Parathyroid adenoma (tissue), 2 donors: ENCODE measurements around the gene SPN.

Experiments used
- H2AFZ ChIP-seq: fragments of 300-600 bp; sonication (generic); one replicate; pipeline ENCODE4 v1.7.0; 2017; ENCODE audit warnings: antibody characterized with exemption, mild to moderate bottlenecking
- H3K27ac ChIP-seq: fragments of 300-600 bp; sonication (generic); one replicate; pipeline ENCODE4 v1.7.0; 2017
- H3K27me3 ChIP-seq: fragments of 300-600 bp; sonication (generic); one replicate; pipeline ENCODE4 v1.7.0; 2017; ENCODE audit warnings: low read length; ENCODE audit not compliant: control insufficient read depth, insufficient read depth
- H3K36me3 ChIP-seq: fragments of 300-600 bp; sonication (generic); one replicate; pipeline ENCODE4 v1.7.0; 2017; ENCODE audit warnings: low read length; ENCODE audit not compliant: control insufficient read depth, insufficient read depth
- H3K4me1 ChIP-seq: fragments of 300-600 bp; sonication (generic); one replicate; pipeline ENCODE4 v1.7.0; 2017; ENCODE audit warnings: control low read depth
- H3K4me2 ChIP-seq: fragments of 300-600 bp; sonication (generic); one replicate; pipeline ENCODE4 v1.7.0; 2017; ENCODE audit warnings: low read length
- H3K4me3 ChIP-seq: fragments of 300-600 bp; sonication (generic); one replicate; pipeline ENCODE4 v1.7.0; 2017; ENCODE audit warnings: low read depth, low read length
- H3K79me2 ChIP-seq: fragments of 300-600 bp; sonication (generic); one replicate; pipeline ENCODE4 v1.7.0; 2017; ENCODE audit warnings: control low read depth
- H3K9ac ChIP-seq: fragments of 300-600 bp; sonication (generic); one replicate; pipeline ENCODE4 v1.7.0; 2017; ENCODE audit warnings: mild to moderate bottlenecking
- H3K9me3 ChIP-seq: fragments of 300-600 bp; sonication (generic); one replicate; pipeline ENCODE4 v1.7.0; 2017; ENCODE audit warnings: low read length; ENCODE audit not compliant: control insufficient read depth
- TF ChIP-seq, protein P1 (sequence below): fragments of 300-600 bp; sonication (generic); IDR thresholded peaks from one replicate; pipeline ENCODE4 v1.7.0; 2017; ENCODE audit warnings: antibody characterized with exemption, mild to moderate bottlenecking
- donor health status: primary hyperparathyroidism.

Gene SPN

GRCh38 chr16:29717113-29717512 is 54.1 kb downstream of the SPN start:
- H3K9me3 ChIP-seq = no peaks in the 10 kb centered on the region
- TF ChIP-seq, protein P1, sequence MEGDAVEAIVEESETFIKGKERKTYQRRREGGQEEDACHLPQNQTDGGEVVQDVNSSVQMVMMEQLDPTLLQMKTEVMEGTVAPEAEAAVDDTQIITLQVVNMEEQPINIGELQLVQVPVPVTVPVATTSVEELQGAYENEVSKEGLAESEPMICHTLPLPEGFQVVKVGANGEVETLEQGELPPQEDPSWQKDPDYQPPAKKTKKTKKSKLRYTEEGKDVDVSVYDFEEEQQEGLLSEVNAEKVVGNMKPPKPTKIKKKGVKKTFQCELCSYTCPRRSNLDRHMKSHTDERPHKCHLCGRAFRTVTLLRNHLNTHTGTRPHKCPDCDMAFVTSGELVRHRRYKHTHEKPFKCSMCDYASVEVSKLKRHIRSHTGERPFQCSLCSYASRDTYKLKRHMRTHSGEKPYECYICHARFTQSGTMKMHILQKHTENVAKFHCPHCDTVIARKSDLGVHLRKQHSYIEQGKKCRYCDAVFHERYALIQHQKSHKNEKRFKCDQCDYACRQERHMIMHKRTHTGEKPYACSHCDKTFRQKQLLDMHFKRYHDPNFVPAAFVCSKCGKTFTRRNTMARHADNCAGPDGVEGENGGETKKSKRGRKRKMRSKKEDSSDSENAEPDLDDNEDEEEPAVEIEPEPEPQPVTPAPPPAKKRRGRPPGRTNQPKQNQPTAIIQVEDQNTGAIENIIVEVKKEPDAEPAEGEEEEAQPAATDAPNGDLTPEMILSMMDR = no peak

DNA sequence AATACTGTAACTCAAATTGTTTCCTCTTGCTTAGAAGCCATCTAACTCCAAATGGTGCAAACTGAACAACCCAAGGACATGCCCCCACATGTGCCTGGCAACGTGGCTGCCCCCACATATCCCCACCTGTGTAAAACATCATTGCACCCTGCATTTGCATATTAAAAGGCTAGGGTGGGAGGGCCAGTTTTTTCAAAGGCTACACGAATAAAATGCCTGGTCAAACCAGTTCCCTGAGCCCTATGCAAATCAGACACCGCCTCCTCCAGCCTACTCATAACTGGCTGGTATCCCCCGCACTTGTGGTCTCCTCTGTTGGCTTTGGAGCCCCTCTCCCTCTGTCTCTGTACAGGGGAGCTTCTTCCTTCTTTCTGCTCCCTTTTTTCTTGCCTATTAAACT is 56.0 kb downstream of the SPN start:
- no peaks in the 10 kb centered on the region for H3K9me3 ChIP-seq
- no peaks in the 10 kb centered on the region for H3K36me3 ChIP-seq
- TF ChIP-seq, protein P1 = no peak
- H2AFZ ChIP-seq = no peak overlapping the region
- no peak overlapping the region for H3K4me3 ChIP-seq
- no peaks in the 10 kb centered on the region for H3K79me2 ChIP-seq
- H3K27me3 ChIP-seq = no peaks in the 10 kb centered on the region
- no peak overlapping the region for H3K4me2 ChIP-seq
- no peaks in the 10 kb centered on the region for H3K4me1 ChIP-seq
- H3K27ac ChIP-seq = no peak overlapping the region
- H3K9ac ChIP-seq = no peak overlapping the region

More at GRCh38 chr16:29717113-29717512, 54.1 kb downstream of the SPN start:
- Histone ChIP-seq H3K79me2 (no peaks in the 10 kb centered on the region), H3K9ac (no peak overlapping the region), H3K27ac (no peak overlapping the region), H3K4me1 (no peaks in the 10 kb centered on the region), H3K4me2 (no peak overlapping the region), H3K4me3 (no peak overlapping the region), H3K27me3 (no peaks in the 10 kb centered on the region), H2AFZ (no peak overlapping the region), H3K36me3 (no peaks in the 10 kb centered on the region)
